Memory B cell (primary cell): Measurements from ENCODE around the gene ADGRL1.
A peak's percentile ranks its signal among the peaks of the same experiment; 100 is the strongest.
"Not testable (repeated sequence)": the region's sequence is repeated elsewhere in the genome, so short reads cannot be mapped to it uniquely, and the experiment has no call there.

ENCODE experiments used
- ATAC-seq: fragments of 150-1000 bp; cut with Tn5 transposase; 2 replicates; pipeline ENCODE4 v1.10.0; 2021; ENCODE audit warnings: low read depth, mild to moderate bottlenecking, moderate library complexity
- DNase-seq, 2 donors: peaks; one replicate each; pipeline ENCODE4 v3.0.0; 2022; ENCODE audit warnings: low spot score in 2 of 2
- H3K27ac Mint-ChIP-seq: one replicate; pipeline ENCODE4 v1.8.0; 2022; ENCODE audit warnings: mild to moderate bottlenecking, moderate library complexity, mixed read lengths
- H3K27me3 Mint-ChIP-seq: one replicate; pipeline ENCODE4 v1.8.0; 2022; ENCODE audit warnings: mixed read lengths
- H3K36me3 Mint-ChIP-seq: one replicate; pipeline ENCODE4 v1.8.0; 2022; ENCODE audit warnings: mild to moderate bottlenecking, mixed read lengths
- H3K4me1 Mint-ChIP-seq: one replicate; pipeline ENCODE4 v1.8.0; 2022; ENCODE audit warnings: mixed read lengths
- H3K4me3 Mint-ChIP-seq: one replicate; pipeline ENCODE4 v1.8.0; 2022; ENCODE audit warnings: mild to moderate bottlenecking, moderate library complexity, mixed read lengths
- H3K9me3 Mint-ChIP-seq: one replicate; pipeline ENCODE4 v1.8.0; 2022; ENCODE audit warnings: mixed read lengths

Gene ADGRL1

DNA sequence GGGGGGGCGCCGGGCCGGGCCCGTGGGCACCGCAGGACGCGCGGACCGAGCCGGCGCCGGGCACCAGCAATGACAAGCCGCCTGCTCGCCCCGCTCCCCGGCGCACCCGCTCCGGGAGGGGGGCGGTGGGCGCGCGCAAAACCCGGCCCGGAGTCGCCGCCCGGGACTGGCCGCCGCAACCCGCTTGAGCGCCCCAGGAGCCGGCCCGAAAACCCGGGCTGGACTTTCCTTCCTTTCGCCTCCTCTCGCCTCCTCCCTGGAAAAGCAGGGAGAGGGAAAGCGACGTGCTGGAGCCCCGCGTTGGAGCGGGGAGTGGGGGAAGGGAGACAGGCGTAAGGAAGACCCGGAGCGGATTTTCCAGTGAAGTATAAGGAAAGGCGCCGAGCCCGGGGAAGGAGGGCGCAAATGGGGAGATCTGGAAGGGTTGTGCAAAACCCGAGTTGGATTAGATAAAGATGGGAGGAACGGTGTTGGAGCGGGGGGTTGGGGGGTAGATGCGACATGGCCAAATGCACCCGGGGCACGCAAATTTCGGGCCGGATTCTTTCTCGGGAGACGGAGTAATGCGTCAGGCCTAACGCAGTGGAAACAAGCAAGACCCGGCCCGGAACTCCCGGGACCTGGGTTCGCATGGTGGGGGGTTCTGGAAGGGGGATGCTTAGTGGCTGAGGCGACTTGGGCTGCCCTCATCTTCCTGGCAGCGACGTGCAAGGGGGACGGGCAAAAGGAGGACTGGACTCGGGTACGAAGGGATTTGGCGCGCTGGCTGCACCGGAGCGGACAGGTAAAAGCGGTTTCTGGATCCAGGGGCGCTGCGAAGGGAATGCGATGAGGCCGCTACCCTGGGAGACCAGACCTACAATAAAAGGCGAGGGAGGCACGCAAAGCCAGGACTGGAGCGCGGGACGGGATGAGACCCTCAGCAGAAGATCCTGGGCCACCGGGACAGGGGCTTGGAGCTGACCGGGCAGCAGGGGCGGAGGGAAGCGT, 1.1 kb upstream of the ADGRL1 start:
- not testable (repeated sequence) for H3K36me3 Mint-ChIP-seq, H3K9me3 Mint-ChIP-seq, H3K27ac Mint-ChIP-seq
- ATAC-seq (peak; percentile 74), DNase-seq (peak; percentile 64 to 81)
- H3K27me3 Mint-ChIP-seq, result peaks cover 38% of the 10 kb centered on the region
- peak overlapping the region; percentile 89 for H3K4me3 Mint-ChIP-seq
- H3K4me1 Mint-ChIP-seq, result peaks cover 17% of the 10 kb centered on the region

DNA sequence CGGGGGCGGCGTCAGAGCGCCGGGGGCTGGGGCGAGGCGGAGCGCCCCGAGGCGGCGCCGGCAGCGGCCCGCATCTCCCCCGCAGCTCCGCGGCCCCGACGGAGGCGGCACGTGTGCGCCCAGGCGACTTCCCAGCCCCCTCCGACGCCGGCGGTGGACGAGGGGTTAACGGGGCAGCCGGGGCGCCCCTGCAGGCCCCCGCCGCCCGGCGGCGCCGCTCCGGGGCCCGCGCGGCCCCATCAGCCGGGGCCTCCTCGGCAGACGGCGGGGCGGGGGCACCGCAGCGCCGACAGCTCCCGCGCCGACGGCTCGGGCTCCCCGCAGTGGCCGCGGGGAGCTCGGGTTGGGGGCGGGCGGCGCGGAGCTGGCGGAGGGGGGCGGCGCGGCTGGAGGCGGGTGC, 339 bp upstream of the ADGRL1 start:
- not testable (repeated sequence) for H3K27ac Mint-ChIP-seq, H3K9me3 Mint-ChIP-seq, H3K36me3 Mint-ChIP-seq, H3K4me3 Mint-ChIP-seq
- H3K27me3 Mint-ChIP-seq, result peaks cover 40% of the 10 kb centered on the region
- ATAC-seq, result peak; percentile 34
- H3K4me1 Mint-ChIP-seq, result peaks cover 17% of the 10 kb centered on the region
- peak in 1 of 2 donors; percentile 47 for DNase-seq

DNA sequence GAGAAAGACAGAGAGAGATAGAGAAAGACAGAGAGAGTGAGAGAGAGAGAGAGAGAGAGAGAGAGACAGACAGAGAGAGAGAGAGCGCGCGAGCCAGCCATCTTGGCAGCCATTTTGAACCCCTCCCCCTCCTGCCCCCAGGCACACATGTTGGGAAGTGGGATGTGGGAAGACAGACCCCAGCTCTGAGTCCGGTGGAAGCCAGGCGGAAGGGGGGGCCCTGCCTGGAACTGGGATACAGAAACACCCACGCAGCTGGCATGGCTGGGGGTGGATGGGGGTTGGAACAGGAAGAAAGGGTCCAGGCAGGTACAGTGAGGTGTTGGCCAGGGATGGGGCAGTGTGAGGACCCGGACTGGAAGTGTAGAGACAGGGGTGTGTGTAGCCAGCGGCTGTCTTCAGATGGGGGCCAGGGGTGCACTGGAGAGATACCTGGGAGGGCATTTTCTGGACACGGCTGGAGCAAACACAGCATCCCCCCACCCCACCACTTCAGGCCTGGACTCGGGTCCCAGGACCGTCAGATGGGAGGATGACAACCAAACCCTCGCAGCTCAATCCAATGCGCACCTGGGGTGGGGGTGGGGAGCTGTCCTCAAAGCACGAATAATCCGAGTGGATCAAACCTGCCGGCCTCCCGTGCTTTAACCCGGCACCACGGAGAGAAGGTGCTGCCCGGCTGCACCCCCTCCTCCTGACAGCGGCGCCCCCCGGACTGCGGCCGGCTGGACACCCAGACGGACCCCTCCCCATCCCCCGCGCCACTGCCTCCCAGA, 1.1 kb downstream of the ADGRL1 start:
- DNase-seq, ATAC-seq, H3K9me3 Mint-ChIP-seq, H3K36me3 Mint-ChIP-seq: not testable (repeated sequence)
- H3K4me1 Mint-ChIP-seq, result peaks cover 20% of the 10 kb centered on the region
- peak overlapping the region; percentile 87 for H3K4me3 Mint-ChIP-seq
- peak overlapping the region; percentile 72 for H3K27ac Mint-ChIP-seq
- peaks cover 37% of the 10 kb centered on the region for H3K27me3 Mint-ChIP-seq

DNA sequence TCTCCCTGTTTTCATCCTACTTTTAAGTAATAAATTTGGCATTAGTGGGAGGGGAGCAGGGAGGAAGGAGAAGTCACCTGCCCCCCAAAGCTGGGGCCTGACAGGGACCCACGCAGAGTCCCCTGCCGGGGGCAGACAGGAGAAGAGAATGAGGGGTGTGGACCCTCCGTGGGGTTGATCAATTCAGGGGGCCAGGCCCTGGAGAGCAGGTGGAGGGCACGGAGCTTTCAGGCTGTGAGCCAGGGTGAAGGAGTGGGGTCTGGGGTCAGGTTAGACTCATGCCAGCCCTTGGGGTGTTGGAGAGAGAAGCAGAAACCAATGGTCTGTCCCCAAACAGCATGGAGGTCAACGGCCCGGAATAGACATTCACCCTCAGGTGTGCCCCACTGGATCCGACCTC, 1.8 kb downstream of the ADGRL1 start:
- Mint-ChIP-seq H3K4me3 (peak overlapping the region; percentile 87), H3K4me1 (peaks cover 17% of the 10 kb centered on the region), H3K27me3 (peaks cover 34% of the 10 kb centered on the region), H3K27ac (peak overlapping the region; percentile 72)
- H3K36me3 Mint-ChIP-seq, H3K9me3 Mint-ChIP-seq, ATAC-seq, DNase-seq: not testable (repeated sequence)

DNA sequence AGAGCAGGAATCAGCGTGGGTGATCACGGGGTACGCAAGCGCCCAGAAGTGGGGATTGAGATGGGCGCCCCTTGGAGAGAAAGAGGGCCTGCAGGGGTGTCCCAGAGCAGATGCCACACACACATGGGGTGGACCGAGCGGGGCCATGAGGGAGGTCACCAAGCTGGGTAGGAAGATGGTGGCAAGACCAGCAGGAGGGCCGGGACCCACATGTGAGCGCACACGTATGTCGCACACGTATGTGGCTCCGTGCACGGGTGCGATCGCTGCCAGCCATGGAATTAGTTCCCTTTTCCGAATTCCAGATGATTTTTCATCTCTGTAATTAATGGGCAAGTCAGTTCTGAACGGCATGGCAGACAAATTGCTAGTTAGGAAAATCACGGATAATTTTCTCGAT, 2.2 kb downstream of the ADGRL1 start:
- peak overlapping the region; percentile 87 for H3K4me3 Mint-ChIP-seq

DNA sequence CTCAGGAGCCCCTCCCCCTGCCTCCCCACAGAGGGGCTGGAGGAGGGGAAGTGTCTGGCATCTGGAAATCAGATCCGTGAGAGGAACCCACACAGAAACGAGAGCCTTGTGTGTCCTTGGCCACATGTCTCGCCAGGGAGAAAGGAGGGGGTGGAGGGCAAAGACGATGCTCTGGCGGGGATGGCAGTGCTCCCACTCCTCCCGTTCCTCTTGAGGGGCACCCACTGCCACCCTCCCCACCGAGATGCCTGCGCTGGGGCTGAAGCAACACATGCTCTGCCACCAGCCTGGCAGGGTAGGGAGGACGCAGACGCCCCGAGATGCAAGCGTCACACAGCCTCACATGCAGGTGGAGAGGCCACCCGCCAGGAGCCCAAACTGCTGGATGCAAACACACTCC, 2.8 kb downstream of the ADGRL1 start:
- DNase-seq, result no peak
- Mint-ChIP-seq H3K36me3 (peaks cover 3% of the 10 kb centered on the region), H3K27me3 (peaks cover 37% of the 10 kb centered on the region), H3K9me3 (peaks cover 2% of the 10 kb centered on the region), H3K4me3 (no peak overlapping the region), H3K27ac (no peak overlapping the region), H3K4me1 (peaks cover 17% of the 10 kb centered on the region)
- ATAC-seq, result no peak

More for the DNA sequence above, 2.2 kb downstream of the ADGRL1 start:
- not testable (repeated sequence) for ATAC-seq, H3K9me3 Mint-ChIP-seq, H3K36me3 Mint-ChIP-seq, H3K27ac Mint-ChIP-seq, DNase-seq
- Mint-ChIP-seq H3K4me1 (peaks cover 17% of the 10 kb centered on the region), H3K27me3 (peaks cover 34% of the 10 kb centered on the region)

DNA sequence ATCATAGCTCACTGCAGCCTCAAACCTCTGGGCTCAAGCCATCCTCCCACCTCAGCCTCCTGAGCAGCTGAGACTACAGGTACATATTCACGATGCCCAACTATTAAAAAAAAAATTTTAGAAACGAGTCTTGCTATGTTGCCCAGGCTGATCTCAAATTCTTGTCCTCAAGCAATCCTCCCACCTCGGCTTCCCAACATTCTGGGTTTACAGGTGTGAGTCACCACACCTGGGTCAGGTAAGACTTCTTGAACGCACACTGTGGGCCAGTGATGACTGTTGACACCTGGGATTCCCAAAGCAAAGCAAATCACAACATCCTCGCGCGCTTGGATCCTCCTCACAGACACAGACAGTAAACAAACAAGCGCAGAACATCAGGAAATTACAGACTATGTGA, 4.5 kb downstream of the ADGRL1 start:
- H3K27ac Mint-ChIP-seq, DNase-seq, H3K9me3 Mint-ChIP-seq, H3K4me3 Mint-ChIP-seq, ATAC-seq, H3K36me3 Mint-ChIP-seq: not testable (repeated sequence)
- H3K27me3 Mint-ChIP-seq, result peaks cover 41% of the 10 kb centered on the region
- H3K4me1 Mint-ChIP-seq, result peaks cover 19% of the 10 kb centered on the region

DNA sequence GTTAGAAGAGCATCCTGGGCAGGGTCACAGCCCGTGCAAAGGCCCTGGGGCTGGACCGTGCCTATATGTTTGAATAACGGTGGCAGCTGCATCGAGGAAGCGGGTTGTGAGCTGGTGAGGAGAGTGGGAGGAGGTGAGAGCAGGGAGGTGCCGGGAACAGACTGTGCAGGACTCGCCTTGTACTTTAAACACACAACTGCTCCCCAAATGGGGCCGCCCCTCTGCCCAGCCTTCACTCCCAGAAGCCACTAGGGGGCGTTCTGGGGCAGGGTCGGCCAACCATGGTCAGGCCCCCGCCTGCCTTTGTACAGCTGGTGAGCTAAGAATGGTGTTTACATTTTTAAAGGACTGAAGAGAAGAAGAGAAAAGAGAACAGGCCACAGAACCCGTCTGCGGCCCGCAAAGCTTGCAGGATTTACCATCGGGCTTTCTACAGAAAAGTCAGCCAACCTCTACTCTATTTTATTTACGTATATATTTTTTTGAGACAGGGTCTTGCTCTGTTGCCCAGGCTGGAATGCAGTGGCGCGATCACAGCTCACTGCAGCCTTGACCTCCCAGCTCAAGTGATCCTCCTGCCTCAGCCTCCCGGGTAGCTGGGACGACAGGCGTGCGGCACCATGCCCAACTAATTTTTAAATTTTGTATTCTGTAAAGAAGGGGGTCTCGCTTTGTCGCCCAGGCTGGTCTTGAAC, 5.7 kb downstream of the ADGRL1 start:
- peaks cover 22% of the 10 kb centered on the region for H3K4me1 Mint-ChIP-seq
- peaks cover 44% of the 10 kb centered on the region for H3K27me3 Mint-ChIP-seq
- not testable (repeated sequence) for H3K27ac Mint-ChIP-seq, H3K9me3 Mint-ChIP-seq, DNase-seq, H3K36me3 Mint-ChIP-seq, H3K4me3 Mint-ChIP-seq
- peak; percentile 72 for ATAC-seq

DNA sequence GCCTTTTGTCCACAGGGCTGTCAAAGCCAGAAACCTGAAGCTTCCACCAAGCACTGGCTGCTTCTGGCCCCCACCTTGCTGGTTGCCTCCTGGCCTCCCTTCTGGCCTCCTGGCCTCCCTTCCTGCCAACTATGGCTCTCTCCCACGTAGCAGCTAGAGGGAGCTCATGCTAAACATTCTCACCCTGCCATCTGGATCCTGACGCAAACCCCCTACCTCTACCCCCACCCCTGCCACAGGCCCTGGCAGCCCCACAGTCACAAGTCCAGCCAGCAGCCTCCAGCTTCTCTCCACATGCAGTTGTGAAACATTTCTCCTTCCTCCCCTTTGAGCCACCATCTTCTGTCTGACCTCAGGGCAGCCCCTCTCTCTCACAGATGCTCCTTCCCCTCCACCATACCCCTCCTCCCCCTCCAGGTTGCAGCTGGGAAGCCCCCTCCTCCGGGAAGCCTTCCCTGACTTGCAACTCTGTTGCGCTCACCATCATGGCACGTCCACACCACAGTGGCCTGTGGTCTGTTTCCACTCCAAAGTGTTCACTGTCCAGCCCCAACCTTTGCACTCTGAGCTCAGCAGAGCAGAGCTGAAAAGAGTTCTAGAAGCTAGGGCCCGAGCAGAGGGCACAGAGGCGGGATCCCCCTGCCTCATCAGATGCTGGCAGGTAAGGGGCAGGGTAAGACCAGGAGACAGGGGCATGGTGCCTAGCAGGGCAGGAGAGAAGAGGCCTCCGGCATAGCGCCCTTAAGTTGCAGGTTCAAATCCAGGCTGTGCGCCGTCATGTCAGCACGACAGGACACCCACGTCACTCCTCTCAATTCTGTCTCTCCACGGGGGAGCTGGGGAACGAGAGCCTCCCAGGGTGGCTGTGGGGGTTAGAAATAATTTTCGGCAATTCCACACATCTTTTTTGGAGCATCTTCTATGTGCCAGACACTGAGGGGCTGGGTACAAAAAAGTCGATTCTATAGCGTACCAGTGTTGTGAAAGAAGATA, 7.3 kb downstream of the ADGRL1 start:
- Mint-ChIP-seq H3K27ac (no peak overlapping the region), H3K9me3 (peaks cover 2% of the 10 kb centered on the region), H3K4me3 (no peak overlapping the region), H3K4me1 (peaks cover 14% of the 10 kb centered on the region), H3K36me3 (no peaks in the 10 kb centered on the region), H3K27me3 (peaks cover 35% of the 10 kb centered on the region)
- ATAC-seq (no peak), DNase-seq (no peak)

DNA sequence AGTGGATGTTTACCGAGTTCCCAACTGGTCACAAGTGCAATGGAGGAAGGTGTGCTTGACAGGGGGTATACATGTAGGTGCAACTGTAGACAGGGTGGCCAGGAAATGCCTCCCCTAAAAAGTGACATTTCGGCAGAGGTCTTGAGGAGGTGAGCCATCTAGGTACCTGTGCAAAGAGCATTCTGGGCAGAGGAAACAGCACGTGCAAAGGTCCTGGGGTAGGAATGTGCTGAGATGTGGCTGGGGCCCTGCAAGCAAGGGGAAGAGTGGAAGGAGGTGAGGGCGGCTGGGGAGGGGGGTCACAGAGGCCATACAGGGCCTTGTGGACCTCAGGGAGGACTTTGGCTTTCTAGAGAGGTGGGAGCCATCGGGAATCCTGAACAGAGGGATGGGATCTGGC, 8.1 kb downstream of the ADGRL1 start:
- H3K27ac Mint-ChIP-seq, result no peak overlapping the region
- peaks cover 14% of the 10 kb centered on the region for H3K4me1 Mint-ChIP-seq
- H3K27me3 Mint-ChIP-seq, result peaks cover 30% of the 10 kb centered on the region
- H3K36me3 Mint-ChIP-seq, result no peaks in the 10 kb centered on the region
- peaks cover 2% of the 10 kb centered on the region for H3K9me3 Mint-ChIP-seq
- ATAC-seq (no peak), DNase-seq (no peak)
- no peak overlapping the region for H3K4me3 Mint-ChIP-seq

DNA sequence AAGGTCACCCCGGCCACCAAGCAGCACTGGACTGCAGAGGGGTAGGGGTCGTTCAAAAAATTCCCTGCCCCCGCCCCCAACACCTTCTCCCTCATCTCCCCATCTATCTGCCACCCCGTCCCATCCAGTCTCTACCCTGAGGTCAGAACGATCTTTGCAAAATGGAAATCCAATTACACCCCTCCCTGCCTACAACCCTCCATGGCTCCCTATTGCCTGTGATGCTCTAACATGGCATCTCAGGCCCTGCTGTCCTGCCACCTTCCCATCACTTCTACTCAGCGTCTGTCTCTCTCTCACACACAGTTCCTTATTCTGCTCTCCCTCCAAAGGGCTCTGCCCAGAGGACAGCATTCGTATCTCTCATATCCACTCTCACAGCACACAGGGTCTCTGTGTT, 8.7 kb downstream of the ADGRL1 start:
- H3K36me3 Mint-ChIP-seq, H3K27ac Mint-ChIP-seq, DNase-seq, H3K9me3 Mint-ChIP-seq, ATAC-seq, H3K4me3 Mint-ChIP-seq: not testable (repeated sequence)
- Mint-ChIP-seq H3K27me3 (peaks cover 25% of the 10 kb centered on the region), H3K4me1 (peaks cover 14% of the 10 kb centered on the region)

DNA sequence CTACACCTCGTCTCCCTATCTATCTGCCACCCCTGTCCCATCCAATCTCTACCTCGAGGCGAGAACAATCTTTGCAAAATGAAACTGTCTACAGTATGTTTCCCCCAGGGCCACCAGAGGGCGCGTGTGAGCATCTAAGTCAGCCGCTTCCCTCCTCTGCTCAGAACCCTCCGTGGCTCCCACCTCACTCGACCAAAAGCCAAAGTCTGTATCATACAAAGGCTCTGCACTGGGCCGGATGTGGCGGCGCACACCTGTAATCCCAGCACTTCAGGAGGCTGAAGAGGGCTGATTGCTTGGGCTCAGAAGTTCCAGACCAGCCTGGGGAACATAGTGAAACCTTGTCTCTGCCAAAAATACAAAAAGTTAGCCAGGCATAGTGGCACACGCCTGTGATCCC, 9.9 kb downstream of the ADGRL1 start:
- not testable (repeated sequence) for H3K27ac Mint-ChIP-seq, H3K36me3 Mint-ChIP-seq, H3K9me3 Mint-ChIP-seq
- Mint-ChIP-seq H3K4me3 (peak overlapping the region; percentile 51), H3K4me1 (peaks cover 14% of the 10 kb centered on the region), H3K27me3 (peaks cover 24% of the 10 kb centered on the region)
- DNase-seq (peak; percentile 57 to 71), ATAC-seq (peak; percentile 79)

DNA sequence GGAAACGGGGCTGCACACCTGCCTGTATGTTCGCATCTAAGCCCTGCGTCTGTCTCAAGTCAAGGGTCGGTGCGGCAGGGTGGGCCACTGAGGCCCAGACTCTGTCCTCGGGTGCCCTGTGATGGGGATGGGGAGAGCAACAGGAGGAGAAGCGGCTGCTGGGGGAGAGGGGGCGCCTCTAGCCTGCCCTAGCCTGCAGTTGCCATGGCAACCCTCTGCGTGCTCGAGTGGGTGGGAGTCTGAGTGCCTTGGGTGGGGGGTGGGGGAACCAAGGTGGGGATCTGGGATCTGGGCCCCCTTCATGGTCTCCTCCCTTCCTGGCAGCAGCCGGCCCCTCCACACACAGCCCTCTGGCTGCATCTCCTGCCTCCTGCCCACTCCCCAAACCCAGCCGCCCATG, 10.8 kb downstream of the ADGRL1 start:
- H3K27ac Mint-ChIP-seq, H3K4me3 Mint-ChIP-seq, DNase-seq, H3K9me3 Mint-ChIP-seq, H3K36me3 Mint-ChIP-seq, ATAC-seq: not testable (repeated sequence)
- peaks cover 13% of the 10 kb centered on the region for H3K4me1 Mint-ChIP-seq
- peaks cover 27% of the 10 kb centered on the region for H3K27me3 Mint-ChIP-seq
